ENCODE data around the gene MSMP.

DNA sequence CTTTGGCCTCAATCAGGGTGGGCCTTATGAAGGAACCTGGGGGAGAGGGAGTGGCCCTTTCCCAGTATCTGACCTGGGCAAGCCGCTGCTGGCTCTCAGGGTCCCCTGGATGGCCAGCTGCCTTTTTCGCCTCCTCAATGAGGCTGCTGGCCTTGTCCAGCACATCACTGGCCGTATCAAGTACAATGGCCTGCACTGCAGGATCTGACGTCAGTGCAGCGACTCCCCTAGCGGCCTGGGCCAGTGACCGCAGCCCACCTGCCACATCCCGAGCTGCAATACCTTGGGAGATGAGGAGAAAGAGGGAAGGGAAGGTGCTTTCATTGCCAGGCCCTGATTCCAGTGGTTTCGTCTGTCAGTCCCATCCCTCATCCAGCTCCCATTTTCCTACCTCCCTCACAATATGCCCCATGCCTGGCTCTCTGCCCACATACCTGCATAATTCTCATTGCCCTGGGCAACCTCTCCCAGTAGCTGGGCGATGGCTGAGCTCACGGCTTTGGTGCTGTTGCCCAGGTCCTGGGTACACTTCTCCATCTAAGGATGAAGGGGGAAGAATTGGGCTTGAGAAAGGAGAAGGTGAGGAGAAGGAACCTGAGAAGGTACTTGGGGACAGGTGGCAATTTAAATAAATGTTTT lies 41.2 kb downstream of the MSMP start:
- TF ChIP-seq, protein P1, sequence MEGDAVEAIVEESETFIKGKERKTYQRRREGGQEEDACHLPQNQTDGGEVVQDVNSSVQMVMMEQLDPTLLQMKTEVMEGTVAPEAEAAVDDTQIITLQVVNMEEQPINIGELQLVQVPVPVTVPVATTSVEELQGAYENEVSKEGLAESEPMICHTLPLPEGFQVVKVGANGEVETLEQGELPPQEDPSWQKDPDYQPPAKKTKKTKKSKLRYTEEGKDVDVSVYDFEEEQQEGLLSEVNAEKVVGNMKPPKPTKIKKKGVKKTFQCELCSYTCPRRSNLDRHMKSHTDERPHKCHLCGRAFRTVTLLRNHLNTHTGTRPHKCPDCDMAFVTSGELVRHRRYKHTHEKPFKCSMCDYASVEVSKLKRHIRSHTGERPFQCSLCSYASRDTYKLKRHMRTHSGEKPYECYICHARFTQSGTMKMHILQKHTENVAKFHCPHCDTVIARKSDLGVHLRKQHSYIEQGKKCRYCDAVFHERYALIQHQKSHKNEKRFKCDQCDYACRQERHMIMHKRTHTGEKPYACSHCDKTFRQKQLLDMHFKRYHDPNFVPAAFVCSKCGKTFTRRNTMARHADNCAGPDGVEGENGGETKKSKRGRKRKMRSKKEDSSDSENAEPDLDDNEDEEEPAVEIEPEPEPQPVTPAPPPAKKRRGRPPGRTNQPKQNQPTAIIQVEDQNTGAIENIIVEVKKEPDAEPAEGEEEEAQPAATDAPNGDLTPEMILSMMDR (IDR thresholded peaks at IDR 0.05) = no peak
- no peak for TF ChIP-seq POLR2A (IDR thresholded peaks at IDR 0.05)
